SK-N-SH treated with all-trans-retinoic acid at 6 μM for 48 hours (cell line): ENCODE data around the gene CYTH4.

Source experiments
- ATAC-seq: fragments of 200-7000 bp; cut with Tn5 transposase; 3 replicates; pipeline ENCODE4 v1.9.1; 2020; ENCODE audit warnings: mild to moderate bottlenecking, moderate library complexity
- ARNTL ChIP-seq: fragments of 450-650 bp; formaldehyde crosslinking; IDR thresholded peaks from 2 replicates; pipeline ENCODE4 v1.5.0; 2020; ENCODE audit warnings: low read depth, mild to moderate bottlenecking, moderate library complexity, borderline replicate concordance
- CSDC2 ChIP-seq: fragments of 250-450 bp; sonication (Bioruptor Pico); IDR thresholded peaks from 2 replicates; pipeline ENCODE4 v1.5.0; 2020; ENCODE audit warnings: mild to moderate bottlenecking, moderate library complexity
- ESRRG ChIP-seq: fragments of 250-450 bp; sonication (Bioruptor Pico); IDR thresholded peaks from 2 replicates; pipeline ENCODE4 v1.6.1; 2021; ENCODE audit warnings: mild to moderate bottlenecking
- GLIS3 ChIP-seq: fragments of 250-450 bp; sonication (Bioruptor Pico); IDR thresholded peaks from 2 replicates; pipeline ENCODE4 v1.5.0; 2020; ENCODE audit warnings: mild to moderate bottlenecking, moderate library complexity
- ISL1 ChIP-seq: fragments of 250-450 bp; sonication (Bioruptor Pico); IDR thresholded peaks from 2 replicates; pipeline ENCODE4 v2.1.2; 2022; ENCODE audit warnings: mild to moderate bottlenecking, moderate library complexity
- OSR1 ChIP-seq: fragments of 250-450 bp; sonication (Bioruptor Pico); IDR thresholded peaks from 2 replicates; pipeline ENCODE4 v1.8.0; 2022; ENCODE audit warnings: moderate library complexity, mild to moderate bottlenecking, inconsistent platforms
- PPARA ChIP-seq: fragments of 250-450 bp; sonication (Bioruptor Pico); IDR thresholded peaks from 2 replicates; pipeline ENCODE4 v1.5.0; 2020; ENCODE audit warnings: mild to moderate bottlenecking, borderline replicate concordance
- RARB ChIP-seq: fragments of 250-450 bp; sonication (Bioruptor Pico); IDR thresholded peaks from 2 replicates; pipeline ENCODE4 v1.8.0; 2021; ENCODE audit warnings: mild to moderate bottlenecking, moderate library complexity
- SNAI2 ChIP-seq: fragments of 250-450 bp; sonication (Bioruptor Pico); IDR thresholded peaks from 2 replicates; pipeline ENCODE4 v1.5.0; 2020; ENCODE audit warnings: mild to moderate bottlenecking, moderate library complexity
- TCF4 ChIP-seq: fragments of 250-450 bp; sonication (Bioruptor Pico); IDR thresholded peaks from 2 replicates; pipeline ENCODE4 v1.8.0; 2021; ENCODE audit warnings: mild to moderate bottlenecking, moderate library complexity, borderline replicate concordance
- TOX ChIP-seq: fragments of 250-450 bp; sonication (Bioruptor Pico); IDR thresholded peaks from 2 replicates; pipeline ENCODE4 v1.8.0; 2021; ENCODE audit warnings: mild to moderate bottlenecking, moderate library complexity, borderline replicate concordance
- ZC3H10 ChIP-seq: fragments of 250-450 bp; sonication (Bioruptor Pico); IDR thresholded peaks from 2 replicates; pipeline ENCODE4 v1.5.1; 2021; ENCODE audit warnings: mild to moderate bottlenecking, moderate library complexity
- ZFP3 ChIP-seq: fragments of 250-450 bp; sonication (Bioruptor Pico); IDR thresholded peaks from 2 replicates; pipeline ENCODE4 v1.5.0; 2020; ENCODE audit warnings: mild to moderate bottlenecking, moderate library complexity
- ZNF70 ChIP-seq: fragments of 450-650 bp; formaldehyde crosslinking; IDR thresholded peaks from 2 replicates; pipeline ENCODE4 v1.5.0; 2020; ENCODE audit warnings: mild to moderate bottlenecking, moderate library complexity
- ZNF8 ChIP-seq: fragments of 450-650 bp; formaldehyde crosslinking; IDR thresholded peaks from 2 replicates; pipeline ENCODE4 v1.5.0; 2020; ENCODE audit warnings: mild to moderate bottlenecking, moderate library complexity
- TF ChIP-seq, protein P1 (sequence below): fragments of 250-450 bp; sonication (Bioruptor Pico); IDR thresholded peaks from 2 replicates; pipeline ENCODE4 v1.5.1; 2020; ENCODE audit warnings: low read depth, mild to moderate bottlenecking, moderate library complexity
- TF ChIP-seq, protein P2 (sequence below): fragments of 250-450 bp; sonication (Bioruptor Pico); IDR thresholded peaks from 2 replicates; pipeline ENCODE4 v1.5.1; 2021; ENCODE audit warnings: mild to moderate bottlenecking, moderate library complexity
- TF ChIP-seq, protein P3 (sequence below): fragments of 250-450 bp; sonication (Bioruptor Pico); IDR thresholded peaks from 2 replicates; pipeline ENCODE4 v1.8.0; 2021; ENCODE audit warnings: low read depth, mild to moderate bottlenecking, moderate library complexity, borderline replicate concordance
- TF ChIP-seq, protein P4 (sequence below): fragments of 250-450 bp; sonication (Bioruptor Pico); IDR thresholded peaks from 2 replicates; pipeline ENCODE4 v1.8.0; 2020; ENCODE audit warnings: mild to moderate bottlenecking, moderate library complexity, borderline replicate concordance
- TF ChIP-seq, protein P5 (sequence below): fragments of 250-450 bp; sonication (Bioruptor Pico); IDR thresholded peaks from 2 replicates; pipeline ENCODE4 v1.5.0; 2020; ENCODE audit warnings: mild to moderate bottlenecking, moderate library complexity

The CYTH4 gene

DNA sequence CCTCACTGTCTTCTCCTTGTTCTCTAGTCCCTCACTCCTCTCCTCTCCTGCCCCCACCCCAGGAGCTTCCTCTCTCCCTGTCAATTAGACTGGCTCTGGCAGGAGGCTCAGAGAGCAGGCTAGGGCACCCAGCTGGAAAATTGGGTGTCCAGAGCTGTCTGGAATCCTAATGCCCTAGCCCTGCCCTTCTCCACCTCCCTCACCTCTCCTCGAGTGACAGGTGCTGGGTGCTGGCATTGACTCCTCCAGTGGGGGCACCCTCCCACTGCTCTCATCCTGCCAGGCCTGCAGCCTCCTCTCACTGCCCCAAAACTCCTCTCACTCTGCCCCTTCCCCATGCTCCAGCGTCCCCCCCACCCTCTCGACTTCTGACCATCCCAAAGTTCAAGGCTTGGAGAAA, 68.9 kb downstream of the CYTH4 start (continued):
- TF ChIP-seq, protein P1, sequence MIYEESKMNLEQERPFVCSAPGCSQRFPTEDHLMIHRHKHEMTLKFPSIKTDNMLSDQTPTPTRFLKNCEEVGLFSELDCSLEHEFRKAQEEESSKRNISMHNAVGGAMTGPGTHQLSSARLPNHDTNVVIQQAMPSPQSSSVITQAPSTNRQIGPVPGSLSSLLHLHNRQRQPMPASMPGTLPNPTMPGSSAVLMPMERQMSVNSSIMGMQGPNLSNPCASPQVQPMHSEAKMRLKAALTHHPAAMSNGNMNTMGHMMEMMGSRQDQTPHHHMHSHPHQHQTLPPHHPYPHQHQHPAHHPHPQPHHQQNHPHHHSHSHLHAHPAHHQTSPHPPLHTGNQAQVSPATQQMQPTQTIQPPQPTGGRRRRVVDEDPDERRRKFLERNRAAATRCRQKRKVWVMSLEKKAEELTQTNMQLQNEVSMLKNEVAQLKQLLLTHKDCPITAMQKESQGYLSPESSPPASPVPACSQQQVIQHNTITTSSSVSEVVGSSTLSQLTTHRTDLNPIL (CRISPR knock-in tag), result no peak
- TF ChIP-seq RARB (CRISPR knock-in tag) (no peak), GLIS3 (CRISPR knock-in tag) (no peak), TOX (CRISPR knock-in tag) (no peak), PPARA (CRISPR knock-in tag) (no peak)
- TF ChIP-seq, protein P2, sequence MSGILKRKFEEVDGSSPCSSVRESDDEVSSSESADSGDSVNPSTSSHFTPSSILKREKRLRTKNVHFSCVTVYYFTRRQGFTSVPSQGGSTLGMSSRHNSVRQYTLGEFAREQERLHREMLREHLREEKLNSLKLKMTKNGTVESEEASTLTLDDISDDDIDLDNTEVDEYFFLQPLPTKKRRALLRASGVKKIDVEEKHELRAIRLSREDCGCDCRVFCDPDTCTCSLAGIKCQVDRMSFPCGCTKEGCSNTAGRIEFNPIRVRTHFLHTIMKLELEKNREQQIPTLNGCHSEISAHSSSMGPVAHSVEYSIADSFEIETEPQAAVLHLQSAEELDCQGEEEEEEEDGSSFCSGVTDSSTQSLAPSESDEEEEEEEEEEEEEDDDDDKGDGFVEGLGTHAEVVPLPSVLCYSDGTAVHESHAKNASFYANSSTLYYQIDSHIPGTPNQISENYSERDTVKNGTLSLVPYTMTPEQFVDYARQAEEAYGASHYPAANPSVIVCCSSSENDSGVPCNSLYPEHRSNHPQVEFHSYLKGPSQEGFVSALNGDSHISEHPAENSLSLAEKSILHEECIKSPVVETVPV (CRISPR knock-in tag), result no peak
- TF ChIP-seq, protein P3, sequence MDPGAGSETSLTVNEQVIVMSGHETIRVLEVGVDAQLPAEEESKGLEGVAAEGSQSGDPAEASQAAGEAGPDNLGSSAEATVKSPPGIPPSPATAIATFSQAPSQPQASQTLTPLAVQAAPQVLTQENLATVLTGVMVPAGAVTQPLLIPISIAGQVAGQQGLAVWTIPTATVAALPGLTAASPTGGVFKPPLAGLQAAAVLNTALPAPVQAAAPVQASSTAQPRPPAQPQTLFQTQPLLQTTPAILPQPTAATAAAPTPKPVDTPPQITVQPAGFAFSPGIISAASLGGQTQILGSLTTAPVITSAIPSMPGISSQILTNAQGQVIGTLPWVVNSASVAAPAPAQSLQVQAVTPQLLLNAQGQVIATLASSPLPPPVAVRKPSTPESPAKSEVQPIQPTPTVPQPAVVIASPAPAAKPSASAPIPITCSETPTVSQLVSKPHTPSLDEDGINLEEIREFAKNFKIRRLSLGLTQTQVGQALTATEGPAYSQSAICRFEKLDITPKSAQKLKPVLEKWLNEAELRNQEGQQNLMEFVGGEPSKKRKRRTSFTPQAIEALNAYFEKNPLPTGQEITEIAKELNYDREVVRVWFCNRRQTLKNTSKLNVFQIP (CRISPR knock-in tag), result no peak

DNA sequence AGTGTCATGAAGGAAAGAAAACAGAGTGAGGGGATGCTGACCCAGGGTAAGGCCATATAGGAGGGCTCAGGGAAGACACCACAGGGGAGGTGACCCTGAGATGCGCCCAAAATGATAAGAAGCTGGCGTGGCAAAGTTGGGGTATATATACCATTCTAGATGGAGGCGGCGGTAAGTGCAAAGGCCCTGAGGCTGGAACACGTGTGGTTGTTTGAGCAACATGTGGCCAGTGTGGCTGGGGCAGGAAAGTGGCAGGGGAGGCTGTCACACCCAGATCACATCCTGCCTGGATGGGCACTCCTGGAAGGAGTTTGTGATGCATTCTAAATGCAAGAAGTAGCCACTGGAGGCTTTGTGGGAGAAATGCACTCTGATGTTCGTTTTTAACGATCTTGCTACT, 70.2 kb downstream of the CYTH4 start:
- no peak for ATAC-seq
- no peak for TF ChIP-seq PPARA (CRISPR knock-in tag)
- TF ChIP-seq ESRRG (CRISPR knock-in tag), result no peak
- TF ChIP-seq ARNTL (CRISPR knock-in tag), result no peak
- TF ChIP-seq ISL1 (CRISPR knock-in tag), result no peak
- no peak for TF ChIP-seq SNAI2 (CRISPR knock-in tag)
- TF ChIP-seq OSR1 (CRISPR knock-in tag), result no peak
- no peak for TF ChIP-seq ZNF70
- TF ChIP-seq, protein P2 (CRISPR knock-in tag), result no peak
- TF ChIP-seq ZFP3, result no peak
- TF ChIP-seq, protein P4, sequence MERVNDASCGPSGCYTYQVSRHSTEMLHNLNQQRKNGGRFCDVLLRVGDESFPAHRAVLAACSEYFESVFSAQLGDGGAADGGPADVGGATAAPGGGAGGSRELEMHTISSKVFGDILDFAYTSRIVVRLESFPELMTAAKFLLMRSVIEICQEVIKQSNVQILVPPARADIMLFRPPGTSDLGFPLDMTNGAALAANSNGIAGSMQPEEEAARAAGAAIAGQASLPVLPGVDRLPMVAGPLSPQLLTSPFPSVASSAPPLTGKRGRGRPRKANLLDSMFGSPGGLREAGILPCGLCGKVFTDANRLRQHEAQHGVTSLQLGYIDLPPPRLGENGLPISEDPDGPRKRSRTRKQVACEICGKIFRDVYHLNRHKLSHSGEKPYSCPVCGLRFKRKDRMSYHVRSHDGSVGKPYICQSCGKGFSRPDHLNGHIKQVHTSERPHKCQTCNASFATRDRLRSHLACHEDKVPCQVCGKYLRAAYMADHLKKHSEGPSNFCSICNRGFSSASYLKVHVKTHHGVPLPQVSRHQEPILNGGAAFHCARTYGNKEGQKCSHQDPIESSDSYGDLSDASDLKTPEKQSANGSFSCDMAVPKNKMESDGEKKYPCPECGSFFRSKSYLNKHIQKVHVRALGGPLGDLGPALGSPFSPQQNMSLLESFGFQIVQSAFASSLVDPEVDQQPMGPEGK (CRISPR knock-in tag), result no peak
- no peak for TF ChIP-seq GLIS3 (CRISPR knock-in tag)
- TF ChIP-seq, protein P1 (CRISPR knock-in tag), result no peak
- no peak for TF ChIP-seq RARB (CRISPR knock-in tag)
- TF ChIP-seq, protein P3 (CRISPR knock-in tag), result no peak
- TF ChIP-seq TOX (CRISPR knock-in tag), result no peak
- no peak for TF ChIP-seq ZNF8 (CRISPR knock-in tag)
- TF ChIP-seq CSDC2 (CRISPR knock-in tag), result no peak
- no peak for TF ChIP-seq TCF4 (CRISPR knock-in tag)
- no peak for TF ChIP-seq ZC3H10 (CRISPR knock-in tag)
- TF ChIP-seq, protein P5, sequence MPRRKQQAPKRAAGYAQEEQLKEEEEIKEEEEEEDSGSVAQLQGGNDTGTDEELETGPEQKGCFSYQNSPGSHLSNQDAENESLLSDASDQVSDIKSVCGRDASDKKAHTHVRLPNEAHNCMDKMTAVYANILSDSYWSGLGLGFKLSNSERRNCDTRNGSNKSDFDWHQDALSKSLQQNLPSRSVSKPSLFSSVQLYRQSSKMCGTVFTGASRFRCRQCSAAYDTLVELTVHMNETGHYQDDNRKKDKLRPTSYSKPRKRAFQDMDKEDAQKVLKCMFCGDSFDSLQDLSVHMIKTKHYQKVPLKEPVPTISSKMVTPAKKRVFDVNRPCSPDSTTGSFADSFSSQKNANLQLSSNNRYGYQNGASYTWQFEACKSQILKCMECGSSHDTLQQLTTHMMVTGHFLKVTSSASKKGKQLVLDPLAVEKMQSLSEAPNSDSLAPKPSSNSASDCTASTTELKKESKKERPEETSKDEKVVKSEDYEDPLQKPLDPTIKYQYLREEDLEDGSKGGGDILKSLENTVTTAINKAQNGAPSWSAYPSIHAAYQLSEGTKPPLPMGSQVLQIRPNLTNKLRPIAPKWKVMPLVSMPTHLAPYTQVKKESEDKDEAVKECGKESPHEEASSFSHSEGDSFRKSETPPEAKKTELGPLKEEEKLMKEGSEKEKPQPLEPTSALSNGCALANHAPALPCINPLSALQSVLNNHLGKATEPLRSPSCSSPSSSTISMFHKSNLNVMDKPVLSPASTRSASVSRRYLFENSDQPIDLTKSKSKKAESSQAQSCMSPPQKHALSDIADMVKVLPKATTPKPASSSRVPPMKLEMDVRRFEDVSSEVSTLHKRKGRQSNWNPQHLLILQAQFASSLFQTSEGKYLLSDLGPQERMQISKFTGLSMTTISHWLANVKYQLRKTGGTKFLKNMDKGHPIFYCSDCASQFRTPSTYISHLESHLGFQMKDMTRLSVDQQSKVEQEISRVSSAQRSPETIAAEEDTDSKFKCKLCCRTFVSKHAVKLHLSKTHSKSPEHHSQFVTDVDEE, result no peak
